Spleen (tissue), 11 donors: Measurements from ENCODE around the gene CIPC. TPM values are rescaled to one million over a fixed set of nuclear protein-coding genes. Genes with fewer than 3 reads are reported as not detected.

Experiments used
- DNase-seq: peaks from one replicate; pipeline ENCODE4 v3.0.0-alpha.2; 2020
- H3K27ac ChIP-seq, 8 donors: fragments of 200-600 bp; sonication (generic) in 7 of 8; 1 replicate in 4 of 8; 2 replicates in 4 of 8; pipeline versions ENCODE4 v1.5.0 to v1.8.0; 2016 to 2021; ENCODE audit warnings: inconsistent platforms in 4 of 8, mild to moderate bottlenecking in 4 of 8, moderate library complexity in 1 of 8
- H3K27me3 ChIP-seq, 7 donors: fragments of 200-600 bp; sonication (generic) in 6 of 7; replicated peaks in 1 of 7; 1 replicate in 4 of 7; 2 replicates in 3 of 7; pipeline versions ENCODE4 v1.5.0 to v1.8.0; 2016 to 2021; ENCODE audit warnings: inconsistent platforms in 3 of 7, mild to moderate bottlenecking in 1 of 7
- H3K36me3 ChIP-seq, 6 donors: fragments of 200-600 bp; sonication (generic) in 5 of 6; 1 replicate in 4 of 6; 2 replicates in 2 of 6; pipeline versions ENCODE4 v1.5.0 to v1.8.0; 2016 to 2021; ENCODE audit warnings: inconsistent platforms in 2 of 6
- H3K4me1 ChIP-seq, 6 donors: fragments of 200-600 bp; sonication (generic) in 5 of 6; 1 replicate in 3 of 6; 2 replicates in 3 of 6; pipeline versions ENCODE4 v1.5.0 to v1.8.0; 2016 to 2021; ENCODE audit warnings: inconsistent platforms in 3 of 6
- H3K4me3 ChIP-seq, 8 donors: fragments of 200-600 bp; sonication (generic) in 7 of 8; 1 replicate in 4 of 8; 2 replicates in 4 of 8; pipeline versions ENCODE4 v1.5.0 to v1.8.0; 2016 to 2021; ENCODE audit warnings: inconsistent platforms in 4 of 8, mild to moderate bottlenecking in 4 of 8, moderate library complexity in 2 of 8
- H3K9me3 ChIP-seq, 8 donors: fragments of 200-600 bp; sonication (generic) in 7 of 8; 1 replicate in 4 of 8; 2 replicates in 4 of 8; pipeline versions ENCODE4 v1.5.0 to v1.8.0; 2016 to 2021; ENCODE audit warnings: inconsistent platforms in 4 of 8
- CTCF ChIP-seq, 11 experiments: fragments of 200-600 bp in 7 of 11; fragments of 450-650 bp in 4 of 11; sonication (generic) in 4 of 11; IDR thresholded peaks in 8 of 11; conservative IDR thresholded peaks in 3 of 11; 1 replicate in 7 of 11; 2 replicates in 4 of 11; pipeline versions ENCODE4 v1.4.0 to v1.8.0; 2016 to 2021; ENCODE audit warnings: antibody characterized with exemption in 11 of 11, inconsistent platforms in 4 of 11, mild to moderate bottlenecking in 1 of 11
- POLR2A ChIP-seq, 3 donors: fragments of 450-650 bp; IDR thresholded peaks; one replicate each; pipeline ENCODE4 v1.5.1; 2017; ENCODE audit warnings: antibody characterized with exemption in 3 of 3, mild to moderate bottlenecking in 1 of 3
- POLR2AphosphoS5 ChIP-seq, 3 donors: sonication (generic); formaldehyde crosslinking; IDR thresholded peaks; one replicate each; pipeline ENCODE4 v1.5.1; 2017; ENCODE audit warnings: antibody characterized with exemption in 3 of 3
- WGBS, 5 donors: extraction: QIAGEN DNeasy Blood & Tissue Kit in 3 of 5; methylation state at CpG; one replicate each; pipeline versions ENCODE4 v1.1.5 to v1.1.7; 2013 to 2018; 5-methylcytosine and 5-hydroxymethylcytosine counted together
- intact Hi-C: fragments of 100-400 bp; cut with DNase I; formaldehyde crosslinking; loops from one replicate; pipeline ENCODE4 v1.15.0; 2023; ENCODE audit warnings: low total_unique reads
- polyA plus RNA-seq, 3 donors: library from polyadenylated mRNA; stranded (reverse); fragments of 200-250 nt; gene quantifications; one replicate each; pipeline ENCODE4 v1.2.1, GENCODE V29; 2013
- total RNA-seq, 7 donors: library from RNA; depleted of rRNA in 3 of 7; stranded (reverse); fragments of >200 nt in 3 of 7; fragmentation: NEBNext Ultra II Directional in 4 of 7; extraction: Animal tissue kit (Norgen Biotek cat#: 25700) in 4 of 7; gene quantifications; one replicate each; pipeline versions ENCODE4 v1.1.0 to v1.2.1, GENCODE V29; 2016 to 2021
- donor health status: healthy with polysubstance abuse.
- donor health status: DM: no; HTN: no; CAD: no; lungs with moderate emphysema.
- donor health status: DM: no; HTN: no; CAD: no.
- donor health status: Bipolar disorder and iron deficiency.
- donor health status: healthy.
- donor health status: DM: no; HTN: no; CAD: no.
- donor health status: DM: yes; HTN: yes; CAD: no.

The CIPC gene
- total and polyA plus RNA-seq, 10 donors: 4.2 to 33.8 (median 17.7) TPM

DNA sequence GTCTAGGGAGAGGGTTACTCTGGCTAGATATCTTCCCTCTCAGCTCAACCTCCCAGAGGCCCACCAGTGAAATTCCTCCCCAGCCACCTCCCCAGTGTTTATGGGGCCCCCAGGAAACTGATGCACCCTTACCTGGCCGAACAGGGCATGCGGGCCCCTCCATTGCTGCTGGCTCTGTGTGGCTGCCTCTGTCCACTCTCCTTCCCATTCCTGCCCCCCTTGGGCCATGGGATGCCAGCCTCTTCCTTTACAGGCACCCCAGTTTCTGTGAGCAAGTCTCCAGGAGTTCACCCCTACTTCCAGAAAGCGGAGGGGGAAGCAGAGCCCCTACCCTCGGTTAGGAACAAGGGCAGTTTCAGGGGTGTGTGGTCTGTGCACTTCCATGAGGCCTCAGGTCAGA is 63.0 kb downstream of the CIPC start:
- no peak for TF ChIP-seq POLR2A (IDR thresholded peaks at IDR 0.05)
- TF ChIP-seq CTCF (IDR thresholded peaks at IDR 0.05 in 8 of 11, conservative IDR thresholded peaks at IDR 0.05 in 3 of 11): no peak
- no peak for TF ChIP-seq POLR2AphosphoS5 (IDR thresholded peaks at IDR 0.05)

More for the DNA sequence above, 63.0 kb downstream of the CIPC start:
- intact Hi-C loops: no loop called here
- peaks cover 0 to 57% (median 12%) of the 10 kb centered on the region in 7 donors for H3K27me3 ChIP-seq
- H3K4me1 ChIP-seq: no peaks in the 10 kb centered on the region
- DNase-seq: peak; percentile 38
- no peak overlapping the region for H3K4me3 ChIP-seq
- no peak overlapping the region for H3K27ac ChIP-seq
- H3K9me3 ChIP-seq: no peaks in the 10 kb centered on the region
- WGBS, 5 donors: 60 to 94% (median 80%) methylated on average over 4 of the region's 4 CpGs
- no peaks in the 10 kb centered on the region for H3K36me3 ChIP-seq

Other genes with a start within 250 kb of the CIPC start
- 10 to 100 TPM; 38.2 to 62.7 (median 47.7) TPM for gene IRF2BPL, start 69.5 kb upstream of the CIPC start, total RNA-seq
- gene IRF2BPL, start 69.5 kb upstream of the CIPC start, polyA plus RNA-seq: 10 to 100 TPM in 1 of 3 donors, 1 to 10 TPM in 2; 4.1 to 15.8 (median 6.3) TPM
- not detected for gene ZDHHC22, start 43.5 kb downstream of the CIPC start, total RNA-seq
- gene ZDHHC22, start 43.5 kb downstream of the CIPC start, polyA plus RNA-seq: under 1 TPM in 1 of 3 donors, not detected in 2; 0.02 TPM
- 10 to 100 TPM in 2 of 7 donors, 1 to 10 TPM in 5; 2.8 to 13.4 (median 8.7) TPM for gene TMEM63C, start 83.5 kb downstream of the CIPC start, total RNA-seq
- 1 to 10 TPM in 1 of 3 donors, under 1 TPM in 2; 0.20 to 2.4 (median 0.24) TPM for gene TMEM63C, start 83.5 kb downstream of the CIPC start, polyA plus RNA-seq
- not detected for gene NGB, start 172.9 kb downstream of the CIPC start, total RNA-seq
- gene NGB, start 172.9 kb downstream of the CIPC start, polyA plus RNA-seq: not detected
- 10 to 100 TPM; 10.1 to 23.6 (median 18.8) TPM for gene POMT2, start 222.6 kb downstream of the CIPC start, total RNA-seq
- gene POMT2, start 222.6 kb downstream of the CIPC start, polyA plus RNA-seq: 10 to 100 TPM in 2 of 3 donors, 1 to 10 TPM in 1; 5.4 to 16.8 (median 16.4) TPM
- 10 to 100 TPM in 6 of 7 donors, 1 to 10 TPM in 1; 7.8 to 21.7 (median 14.8) TPM for gene GSTZ1, start 222.8 kb downstream of the CIPC start, total RNA-seq
- gene GSTZ1, start 222.8 kb downstream of the CIPC start, polyA plus RNA-seq: 10 to 100 TPM; 15.9 to 29.1 (median 19.3) TPM